ENCODE results near the gene SLC15A4. TPM values are rescaled to one million over a fixed set of nuclear protein-coding genes. Genes with fewer than 3 reads are reported as not detected.

SLC15A4 gene
- total and polyA plus RNA-seq, 9 of the 15 experiments (the other 6 are each of a cell fraction or from before 2014, with no cell fraction given), result 5.5 to 20.8 (median 10.1) TPM

GRCh38 chr12:128823916-128824839, at the start of gene SLC15A4 (continued):
- TF ChIP-seq MBD2 (IDR thresholded peaks at IDR 0.05; ENCODE audit: borderline replicate concordance, low read depth) (peak; percentile 85), ELF1 (tag; IDR thresholded peaks at IDR 0.05) (peak; percentile 60), MITF (IDR thresholded peaks at IDR 0.05) (peak; percentile 57; the same call in 1 of the 2 replicates), CBFA2T3 (IDR thresholded peaks at IDR 0.05) (no peak), PHF8 (IDR thresholded peaks at IDR 0.05; ENCODE audit: borderline replicate concordance, low read length) (peak; percentile 96), ZNF586 (CRISPR knock-in tag; conservative IDR thresholded peaks at IDR 0.05) (no peak), SRSF9 (IDR thresholded peaks at IDR 0.05; ENCODE audit: borderline replicate concordance, low read depth, low read length) (no peak), KLF6 (CRISPR knock-in tag; IDR thresholded peaks at IDR 0.05; ENCODE audit: borderline replicate concordance) (peak; percentile 43; the same call in 1 of the 2 replicates), HCFC1 (IDR thresholded peaks at IDR 0.05; ENCODE audit: low read depth, low read length) (peak; percentile 55; the same call in 1 of the 2 replicates), ZFP30 (CRISPR knock-in tag; IDR thresholded peaks at IDR 0.05; ENCODE audit: borderline replicate concordance) (no peak), TAF9B (IDR thresholded peaks at IDR 0.05; ENCODE audit: partially characterized antibody) (peak; percentile 91), KDM5B (IDR thresholded peaks at IDR 0.05; ENCODE audit: insufficient replicate concordance, low read depth, low read length) (peak; percentile 92), ZBED1 (IDR thresholded peaks at IDR 0.05) (0 out of 2 replicates have a peak, but pooled peaks have one; percentile 33), POLR2B (IDR thresholded peaks at IDR 0.05; ENCODE audit: low read depth, partially characterized antibody) (peak; percentile 95), NFATC3 (IDR thresholded peaks at IDR 0.05) (no peak), KLF1 (tag; IDR thresholded peaks at IDR 0.05) (peak; percentile 89), CBX1 (IDR thresholded peaks at IDR 0.05; ENCODE audit: low read depth) (peak; percentile 75; the same call in 1 of the 2 replicates), ZNF197 (CRISPR knock-in tag; IDR thresholded peaks at IDR 0.05; ENCODE audit: low read depth) (no peak), ETV1 (tag; conservative IDR thresholded peaks at IDR 0.05; ENCODE audit: low read depth) (peak; percentile 50; the same call in 1 of the 2 replicates)
- TF ChIP-seq, protein P1, sequence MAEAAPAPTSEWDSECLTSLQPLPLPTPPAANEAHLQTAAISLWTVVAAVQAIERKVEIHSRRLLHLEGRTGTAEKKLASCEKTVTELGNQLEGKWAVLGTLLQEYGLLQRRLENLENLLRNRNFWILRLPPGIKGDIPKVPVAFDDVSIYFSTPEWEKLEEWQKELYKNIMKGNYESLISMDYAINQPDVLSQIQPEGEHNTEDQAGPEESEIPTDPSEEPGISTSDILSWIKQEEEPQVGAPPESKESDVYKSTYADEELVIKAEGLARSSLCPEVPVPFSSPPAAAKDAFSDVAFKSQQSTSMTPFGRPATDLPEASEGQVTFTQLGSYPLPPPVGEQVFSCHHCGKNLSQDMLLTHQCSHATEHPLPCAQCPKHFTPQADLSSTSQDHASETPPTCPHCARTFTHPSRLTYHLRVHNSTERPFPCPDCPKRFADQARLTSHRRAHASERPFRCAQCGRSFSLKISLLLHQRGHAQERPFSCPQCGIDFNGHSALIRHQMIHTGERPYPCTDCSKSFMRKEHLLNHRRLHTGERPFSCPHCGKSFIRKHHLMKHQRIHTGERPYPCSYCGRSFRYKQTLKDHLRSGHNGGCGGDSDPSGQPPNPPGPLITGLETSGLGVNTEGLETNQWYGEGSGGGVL (CRISPR knock-in tag; IDR thresholded peaks at IDR 0.05), result no peak
- TF ChIP-seq, protein P2, sequence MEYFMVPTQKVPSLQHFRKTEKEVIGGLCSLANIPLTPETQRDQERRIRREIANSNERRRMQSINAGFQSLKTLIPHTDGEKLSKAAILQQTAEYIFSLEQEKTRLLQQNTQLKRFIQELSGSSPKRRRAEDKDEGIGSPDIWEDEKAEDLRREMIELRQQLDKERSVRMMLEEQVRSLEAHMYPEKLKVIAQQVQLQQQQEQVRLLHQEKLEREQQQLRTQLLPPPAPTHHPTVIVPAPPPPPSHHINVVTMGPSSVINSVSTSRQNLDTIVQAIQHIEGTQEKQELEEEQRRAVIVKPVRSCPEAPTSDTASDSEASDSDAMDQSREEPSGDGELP (CRISPR knock-in tag; IDR thresholded peaks at IDR 0.05; ENCODE audit: borderline replicate concordance), result peak; percentile 90
- TF ChIP-seq, protein P3, sequence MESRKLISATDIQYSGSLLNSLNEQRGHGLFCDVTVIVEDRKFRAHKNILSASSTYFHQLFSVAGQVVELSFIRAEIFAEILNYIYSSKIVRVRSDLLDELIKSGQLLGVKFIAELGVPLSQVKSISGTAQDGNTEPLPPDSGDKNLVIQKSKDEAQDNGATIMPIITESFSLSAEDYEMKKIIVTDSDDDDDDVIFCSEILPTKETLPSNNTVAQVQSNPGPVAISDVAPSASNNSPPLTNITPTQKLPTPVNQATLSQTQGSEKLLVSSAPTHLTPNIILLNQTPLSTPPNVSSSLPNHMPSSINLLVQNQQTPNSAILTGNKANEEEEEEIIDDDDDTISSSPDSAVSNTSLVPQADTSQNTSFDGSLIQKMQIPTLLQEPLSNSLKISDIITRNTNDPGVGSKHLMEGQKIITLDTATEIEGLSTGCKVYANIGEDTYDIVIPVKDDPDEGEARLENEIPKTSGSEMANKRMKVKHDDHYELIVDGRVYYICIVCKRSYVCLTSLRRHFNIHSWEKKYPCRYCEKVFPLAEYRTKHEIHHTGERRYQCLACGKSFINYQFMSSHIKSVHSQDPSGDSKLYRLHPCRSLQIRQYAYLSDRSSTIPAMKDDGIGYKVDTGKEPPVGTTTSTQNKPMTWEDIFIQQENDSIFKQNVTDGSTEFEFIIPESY (CRISPR knock-in tag; IDR thresholded peaks at IDR 0.05), result no peak
